Measurements from ENCODE around the gene RPL29.
A peak's percentile ranks its signal among the peaks of the same experiment; 100 is the strongest.

DNA sequence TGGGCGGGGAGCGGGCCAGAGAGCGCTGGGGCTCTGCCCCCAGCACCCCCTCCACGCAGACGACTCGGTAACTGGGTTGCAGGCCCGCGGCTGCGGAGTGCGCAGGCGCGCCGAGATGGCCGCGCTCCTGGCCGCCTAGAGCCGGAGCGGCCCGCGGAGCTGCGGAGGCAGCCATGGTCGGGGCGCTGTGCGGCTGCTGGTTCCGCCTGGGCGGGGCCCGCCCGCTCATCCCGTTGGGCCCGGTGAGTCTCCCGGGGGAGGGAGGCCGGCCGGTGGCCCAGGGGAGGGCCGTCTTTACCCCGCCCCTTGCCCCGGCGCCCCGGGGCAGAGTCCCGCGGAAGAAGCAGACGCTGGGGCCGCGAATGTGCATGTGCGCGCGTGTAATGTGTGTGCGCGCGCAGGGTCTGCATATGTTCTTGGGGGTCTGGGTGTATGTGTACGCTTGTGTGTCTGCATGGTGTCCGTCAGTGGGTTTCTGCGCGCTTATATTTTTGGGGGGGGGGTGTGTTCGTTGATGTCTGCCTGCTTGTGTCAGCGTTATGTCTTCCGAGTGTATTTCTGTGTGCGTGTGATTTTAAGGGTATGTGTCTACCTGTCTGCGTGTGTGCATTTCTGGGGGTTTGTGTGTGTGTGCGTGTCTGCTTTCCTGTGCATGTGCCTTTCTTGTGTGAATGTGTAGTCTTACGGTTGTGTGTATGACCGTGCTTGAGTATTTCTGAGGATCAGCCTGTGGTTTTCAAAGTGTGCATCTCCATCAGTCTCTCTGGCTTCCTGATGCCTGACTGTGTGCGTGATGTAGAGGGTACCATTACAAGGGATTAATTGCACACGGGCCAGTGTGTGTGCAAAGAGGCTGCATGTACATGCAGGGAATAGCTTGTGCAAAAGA, 20.5 kb downstream of the RPL29 start, which contains the start of gene ABHD14A:
- peak; percentile 11 for TF ChIP-seq YY1 (IDR thresholded peaks at IDR 0.05; ENCODE audit: insufficient read depth, insufficient read length)
- no peak for TF ChIP-seq SUZ12 (IDR thresholded peaks at IDR 0.05; ENCODE audit: extremely low read depth, insufficient read depth, insufficient read length)

All from NT2/D1 (cell line).